ENCODE measurements around the gene CCNG1.

DNA sequence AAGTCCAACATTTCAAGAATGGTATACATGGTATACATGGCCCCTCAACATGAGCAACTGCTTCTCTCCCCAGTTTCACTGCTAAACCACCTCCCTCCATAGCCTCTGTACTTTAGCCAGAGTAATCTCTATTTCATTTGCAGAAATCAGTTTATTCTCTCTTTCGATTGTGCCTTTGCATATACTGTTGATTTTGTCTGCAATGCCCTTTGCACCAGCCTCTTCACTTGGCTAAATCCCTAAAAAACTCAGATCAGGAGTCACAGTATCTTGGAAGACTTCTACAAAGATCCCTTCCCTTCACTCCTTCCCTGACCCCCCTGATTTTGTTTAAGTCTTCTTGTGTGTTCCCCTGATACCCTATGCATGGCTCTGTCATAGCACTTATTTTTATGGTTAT lies 4.9 kb upstream of the CCNG1 start:
- TF ChIP-seq YY1 (IDR thresholded peaks at IDR 0.05; ENCODE audit: insufficient read depth, insufficient read length) (no peak), SUZ12 (IDR thresholded peaks at IDR 0.05; ENCODE audit: extremely low read depth, insufficient read depth, insufficient read length) (no peak)

Data from NT2/D1 (cell line).